Esophagus (tissue), 2 donors: ENCODE results near the gene ANKRD33B. TPM values are rescaled to one million over a fixed set of nuclear protein-coding genes. Genes with fewer than 3 reads are reported as not detected.
"Not testable (repeated sequence)": the region's sequence is repeated elsewhere in the genome, so short reads cannot be mapped to it uniquely, and the experiment has no call there.

ENCODE experiments used
- H3K27ac ChIP-seq, 2 donors: one replicate each; pipeline ENCODE4 v1.5.1; 2013; ENCODE audit warnings: low read depth in 2 of 2, mild to moderate bottlenecking in 2 of 2, inconsistent platforms in 1 of 2, low read length in 1 of 2, moderate library complexity in 1 of 2
- H3K27me3 ChIP-seq, 2 donors: one replicate each; pipeline ENCODE4 v1.6.1; 2013; ENCODE audit warnings: low read length in 2 of 2, control low read depth in 1 of 2, mild to moderate bottlenecking in 1 of 2; ENCODE audit not compliant: insufficient read depth in 2 of 2, control insufficient read depth in 1 of 2
- H3K36me3 ChIP-seq, 2 donors: one replicate each; pipeline ENCODE4 v1.6.1; 2013; ENCODE audit warnings: low read length in 1 of 2; ENCODE audit not compliant: control insufficient read depth in 2 of 2, insufficient read depth in 2 of 2
- H3K4me1 ChIP-seq, 2 donors: one replicate each; pipeline ENCODE4 v1.6.1; 2013; ENCODE audit warnings: low read length in 1 of 2; ENCODE audit not compliant: control insufficient read depth in 2 of 2, insufficient read depth in 2 of 2
- H3K4me3 ChIP-seq, 2 donors: one replicate each; pipeline ENCODE4 v1.5.1; 2013; ENCODE audit warnings: low read length in 2 of 2, mild to moderate bottlenecking in 2 of 2, low read depth in 1 of 2, moderate library complexity in 1 of 2
- H3K9me3 ChIP-seq, 2 donors: one replicate each; pipeline ENCODE4 v1.6.1; 2013; ENCODE audit warnings: mild to moderate bottlenecking in 2 of 2, low read depth in 1 of 2, low read length in 1 of 2, moderate library complexity in 1 of 2; ENCODE audit not compliant: control insufficient read depth in 2 of 2, insufficient read depth in 1 of 2
- WGBS, 2 donors: extraction: QIAGEN DNeasy Blood & Tissue Kit; methylation state at CpG; one replicate each; pipeline ENCODE4 v1.1.7; 2013; 5-methylcytosine and 5-hydroxymethylcytosine counted together
- polyA plus RNA-seq, 2 donors: library from polyadenylated mRNA; stranded (reverse); fragments of 200-250 nt; gene quantifications; one replicate each; pipeline ENCODE4 v1.2.3, GENCODE V29; 2013
- donor health status: healthy with polysubstance abuse.
- donor health status: Bipolar disorder and iron deficiency.

Gene ANKRD33B
- polyA plus RNA-seq, 2 donors = 0.55 to 1.3 TPM

DNA sequence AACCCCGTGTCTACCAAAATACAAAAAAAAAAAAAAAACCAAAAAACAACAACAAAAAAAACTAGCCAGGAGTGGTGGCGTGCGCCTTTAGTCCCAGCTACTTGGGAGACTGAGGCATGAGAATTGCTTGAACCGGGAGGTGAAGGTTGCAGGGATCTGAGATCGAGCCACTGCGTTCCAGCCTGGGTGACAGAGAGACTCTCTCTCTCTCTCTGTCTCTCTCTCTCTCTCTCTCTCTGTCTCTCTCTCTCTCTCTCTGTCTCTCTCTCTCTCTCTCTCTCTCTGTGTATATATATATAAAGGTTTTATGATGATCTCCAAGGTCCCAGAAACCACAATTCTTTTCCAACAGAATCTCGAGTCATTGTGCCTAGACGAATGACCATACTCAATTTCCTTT, 18.8 kb upstream of the ANKRD33B start:
- Histone ChIP-seq H3K27ac (no peak overlapping the region), H3K27me3 (no peaks in the 10 kb centered on the region), H3K36me3 (no peaks in the 10 kb centered on the region), H3K9me3 (peaks cover 0 to 3% of the 10 kb centered on the region in 2 donors), H3K4me3 (no peak overlapping the region), H3K4me1 (peaks cover 0 to 5% of the 10 kb centered on the region in 2 donors)
- 81 to 86% methylated on average over 8 of the region's 8 CpGs for WGBS, 2 donors

DNA sequence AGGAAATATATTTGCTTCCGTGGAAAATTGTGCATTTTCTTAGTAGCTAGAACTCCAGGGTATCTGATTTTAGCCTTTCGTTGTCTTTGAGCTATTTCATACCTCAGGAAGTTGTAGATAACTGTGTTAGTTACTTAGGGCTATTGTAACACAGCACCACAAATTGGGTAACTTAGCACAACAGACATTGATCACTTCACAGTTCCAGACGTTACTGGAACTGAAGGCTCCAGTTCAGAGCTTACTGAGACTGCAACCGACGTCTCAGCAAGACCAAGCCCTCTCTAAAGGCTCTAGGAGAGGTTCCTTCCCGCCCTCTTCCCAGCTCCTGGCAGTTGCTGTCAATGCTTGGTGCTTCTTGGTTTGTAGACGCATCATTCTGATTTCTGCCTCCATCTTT, 17.7 kb upstream of the ANKRD33B start:
- no peak overlapping the region for H3K4me3 ChIP-seq
- H3K27ac ChIP-seq = no peak overlapping the region
- H3K4me1 ChIP-seq = peaks cover 0 to 5% of the 10 kb centered on the region in 2 donors
- H3K36me3 ChIP-seq = no peaks in the 10 kb centered on the region
- H3K27me3 ChIP-seq = no peaks in the 10 kb centered on the region
- peaks cover 0 to 3% of the 10 kb centered on the region in 2 donors for H3K9me3 ChIP-seq
- WGBS, 2 donors = 66 to 68% methylated on average over 7 of the region's 7 CpGs

DNA sequence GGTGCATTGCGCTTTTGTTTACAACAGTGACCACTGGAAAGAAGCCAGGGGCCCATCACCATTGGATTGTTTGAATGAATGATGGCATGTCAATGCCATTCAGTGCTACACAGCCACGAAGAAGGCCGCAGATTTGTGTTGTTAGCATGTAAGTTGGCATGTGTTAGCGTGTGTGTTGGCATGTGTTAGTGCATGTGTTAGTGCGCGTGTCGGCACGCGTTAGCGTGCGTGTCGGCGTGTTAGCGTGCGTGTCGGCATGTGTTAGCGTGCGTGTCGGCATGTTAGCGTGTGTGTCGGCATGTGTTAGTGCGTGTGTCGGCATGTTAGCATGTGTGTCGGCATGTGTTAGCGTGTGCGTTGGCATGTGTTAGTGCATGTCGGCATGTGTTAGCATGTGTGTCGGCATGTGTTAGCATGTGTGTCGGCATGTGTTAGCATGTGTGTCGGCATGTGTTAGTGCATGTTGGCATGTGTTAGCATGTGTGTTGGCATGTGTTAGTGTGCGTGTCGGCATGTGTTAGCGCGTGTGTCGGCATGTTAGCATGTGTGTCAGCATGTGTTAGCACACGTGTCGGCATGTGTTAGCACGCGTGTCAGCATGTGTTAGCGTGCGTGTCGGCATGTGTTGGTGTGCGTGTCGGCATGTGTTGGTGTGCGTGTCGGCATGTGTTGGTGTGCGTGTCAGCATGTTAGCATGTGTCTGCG, 15.3 kb upstream of the ANKRD33B start:
- no peaks in the 10 kb centered on the region for H3K36me3 ChIP-seq
- no peak overlapping the region for H3K4me3 ChIP-seq
- WGBS, 2 donors = 93 to 95% methylated on average over 48 of the region's 48 CpGs
- no peaks in the 10 kb centered on the region for H3K27me3 ChIP-seq
- peaks cover 0 to 3% of the 10 kb centered on the region in 2 donors for H3K9me3 ChIP-seq
- peaks cover 0 to 11% of the 10 kb centered on the region in 2 donors for H3K4me1 ChIP-seq
- H3K27ac ChIP-seq = no peak overlapping the region

DNA sequence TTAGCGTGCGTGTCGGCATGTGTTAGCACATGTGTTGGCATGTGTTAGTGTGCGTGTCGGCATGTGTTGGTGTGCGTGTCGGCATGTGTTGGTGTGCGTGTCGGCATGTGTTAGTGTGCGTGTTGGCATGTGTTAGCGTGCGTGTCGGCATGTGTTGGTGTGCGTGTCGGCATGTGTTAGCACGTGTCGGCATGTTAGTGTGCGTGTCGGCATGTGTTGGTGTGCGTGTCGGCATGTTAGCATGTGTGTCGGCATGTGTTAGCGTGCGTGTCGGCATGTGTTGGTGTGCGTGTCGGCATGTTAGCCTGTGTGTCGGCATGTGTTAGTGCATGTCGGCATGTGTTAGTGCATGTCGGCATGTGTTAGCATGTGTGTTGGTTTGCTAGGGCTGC, 14.8 kb upstream of the ANKRD33B start:
- H3K36me3 ChIP-seq, H3K27me3 ChIP-seq, H3K4me3 ChIP-seq, H3K9me3 ChIP-seq, H3K27ac ChIP-seq: not testable (repeated sequence)
- 98% methylated on average over 30 of the region's 30 CpGs for WGBS, 2 donors
- H3K4me1 ChIP-seq = peaks cover 0 to 11% of the 10 kb centered on the region in 2 donors

DNA sequence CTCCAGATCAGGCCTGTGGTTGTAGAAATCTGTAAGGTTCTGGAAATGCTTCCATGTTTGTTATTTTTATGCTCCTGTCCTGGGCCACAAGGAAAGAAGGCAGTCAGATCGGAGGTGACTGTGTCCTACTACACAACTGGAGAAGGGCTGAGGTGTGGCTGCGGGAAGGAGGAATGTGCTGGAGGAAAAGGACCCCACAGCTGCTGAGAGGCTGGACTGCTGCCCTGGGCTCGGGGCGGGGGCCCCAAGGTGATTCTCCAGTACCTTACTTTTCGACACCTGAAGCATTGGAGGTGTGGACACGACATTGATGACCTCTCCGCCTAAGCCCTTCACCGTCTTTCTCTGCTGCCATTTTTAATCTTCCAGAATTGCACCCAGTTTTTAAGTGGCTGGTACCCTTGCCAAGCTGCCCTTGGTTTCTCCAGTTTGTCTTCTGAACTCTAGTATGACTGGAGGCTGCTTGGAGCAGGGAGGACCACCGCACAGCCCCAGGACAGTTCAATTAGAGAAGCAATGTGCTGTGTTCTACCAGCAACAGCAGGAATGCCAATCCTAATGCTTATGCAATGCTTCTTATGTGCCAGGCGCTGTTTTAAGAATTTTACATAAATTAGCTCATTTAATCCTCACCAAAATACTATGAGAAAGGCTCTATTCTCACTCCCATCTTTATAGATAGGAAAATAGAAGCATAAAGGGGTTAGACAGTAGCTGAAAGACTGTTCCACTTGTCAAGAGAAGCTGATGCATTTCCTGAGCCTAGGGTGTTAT, 13.5 kb upstream of the ANKRD33B start:
- Histone ChIP-seq H3K36me3 (no peaks in the 10 kb centered on the region), H3K9me3 (peaks cover 0 to 3% of the 10 kb centered on the region in 2 donors), H3K4me3 (no peak overlapping the region), H3K4me1 (peaks cover 0 to 12% of the 10 kb centered on the region in 2 donors), H3K27me3 (no peaks in the 10 kb centered on the region), H3K27ac (no peak overlapping the region)
- 81 to 86% methylated on average over 10 of the region's 10 CpGs for WGBS, 2 donors

DNA sequence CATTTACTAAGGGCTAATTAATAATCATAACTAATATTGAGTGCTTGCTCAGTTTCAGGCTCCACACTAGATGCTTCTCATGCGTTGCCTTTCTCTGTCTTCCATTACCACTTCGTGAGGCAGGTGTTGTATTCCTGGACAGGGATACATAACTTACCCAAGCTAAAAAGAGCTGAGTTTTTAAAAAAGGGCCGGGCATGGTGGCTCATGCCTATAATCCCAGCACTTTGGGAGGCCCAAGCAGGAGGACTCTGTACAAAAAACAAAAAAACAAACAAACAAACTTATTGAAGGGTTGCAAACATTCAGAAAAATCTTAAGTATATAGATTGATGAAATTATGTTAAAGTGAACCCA, 12.1 kb upstream of the ANKRD33B start:
- 78 to 84% methylated on average over 3 of the region's 3 CpGs for WGBS, 2 donors
- Histone ChIP-seq H3K27me3 (no peaks in the 10 kb centered on the region), H3K27ac (peak overlapping the region in 1 of 2 donors; percentile 34), H3K4me3 (no peak overlapping the region), H3K36me3 (no peaks in the 10 kb centered on the region), H3K9me3 (peaks cover 0 to 3% of the 10 kb centered on the region in 2 donors), H3K4me1 (peaks cover 0 to 15% of the 10 kb centered on the region in 2 donors)

DNA sequence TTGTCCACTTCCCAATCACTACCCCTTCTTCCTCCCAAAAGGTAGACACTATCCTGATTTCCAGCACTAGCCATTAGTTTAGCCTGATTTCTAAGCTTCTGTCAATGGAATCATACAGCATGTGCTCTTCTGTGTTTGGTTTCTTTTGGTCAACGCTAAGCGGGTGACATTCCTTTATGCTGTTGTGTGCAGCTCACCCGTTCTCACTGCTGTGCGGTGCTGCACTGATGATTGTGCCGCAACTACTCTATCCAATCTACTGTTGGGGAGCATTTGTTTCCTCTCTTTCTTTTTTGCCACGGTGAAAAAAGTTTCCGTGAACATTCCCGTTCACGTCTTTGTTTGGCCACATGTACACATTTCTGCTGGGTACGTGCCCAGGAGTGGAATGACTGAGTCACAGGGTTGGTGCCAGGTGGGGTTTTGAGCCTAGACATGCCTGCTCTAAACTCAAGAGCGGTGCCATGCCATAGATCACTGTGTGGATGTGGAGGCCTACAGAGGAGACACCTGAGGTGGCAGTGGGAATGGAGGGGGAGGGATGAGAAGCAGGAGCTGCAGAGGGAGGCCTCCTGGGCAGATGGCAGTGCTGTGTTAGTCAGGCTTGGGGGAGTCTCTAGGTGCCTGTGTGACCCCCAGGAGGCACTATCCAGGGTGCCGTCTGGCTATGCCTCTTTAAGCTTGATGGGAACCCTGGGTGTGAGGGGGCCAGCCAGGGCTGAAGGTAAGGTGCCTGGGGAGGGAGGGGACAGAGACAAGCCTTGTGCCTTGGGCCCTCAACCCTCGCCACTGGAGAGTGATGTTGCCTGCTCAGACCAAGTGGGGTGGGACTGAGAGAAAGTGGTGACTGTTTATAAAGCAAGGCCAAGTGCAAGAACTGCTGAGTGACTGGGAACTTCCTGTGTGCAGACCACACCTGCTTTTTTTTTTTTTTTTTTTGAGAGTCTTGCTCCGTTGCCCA, 11.4 kb upstream of the ANKRD33B start:
- no peak overlapping the region for H3K4me3 ChIP-seq
- peak overlapping the region in 1 of 2 donors; percentile 65 for H3K27ac ChIP-seq
- peaks cover 0 to 3% of the 10 kb centered on the region in 2 donors for H3K9me3 ChIP-seq
- peaks cover 0 to 13% of the 10 kb centered on the region in 2 donors for H3K4me1 ChIP-seq
- WGBS, 2 donors = 57 to 65% methylated on average over 14 of the region's 14 CpGs
- no peaks in the 10 kb centered on the region for H3K27me3 ChIP-seq
- H3K36me3 ChIP-seq = no peaks in the 10 kb centered on the region

DNA sequence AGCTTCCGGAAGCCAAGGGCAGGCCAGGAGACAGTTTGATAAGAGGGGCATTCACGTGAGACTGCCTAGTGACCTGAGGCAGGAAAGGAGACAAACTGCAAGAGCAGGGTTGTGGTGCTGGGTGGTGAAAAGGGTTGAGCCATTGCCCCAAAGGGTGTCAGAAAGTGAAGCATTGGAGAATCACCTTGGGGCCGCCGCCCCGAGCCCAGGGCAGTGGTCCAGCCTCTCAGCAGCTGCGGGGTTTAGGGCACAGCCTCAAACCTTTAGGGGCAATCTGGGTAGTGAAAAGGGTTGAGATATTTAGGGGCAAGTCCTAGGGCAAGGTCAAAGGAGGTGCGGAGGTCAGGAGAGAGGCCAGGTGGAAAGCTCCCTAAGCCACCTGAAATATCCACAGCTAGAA, 10.4 kb upstream of the ANKRD33B start:
- Histone ChIP-seq H3K27me3 (no peaks in the 10 kb centered on the region), H3K27ac (no peak overlapping the region), H3K9me3 (peaks cover 0 to 3% of the 10 kb centered on the region in 2 donors), H3K36me3 (no peaks in the 10 kb centered on the region), H3K4me1 (peaks cover 0 to 11% of the 10 kb centered on the region in 2 donors), H3K4me3 (no peak overlapping the region)
- 85 to 87% methylated on average over 7 of the region's 7 CpGs for WGBS, 2 donors

DNA sequence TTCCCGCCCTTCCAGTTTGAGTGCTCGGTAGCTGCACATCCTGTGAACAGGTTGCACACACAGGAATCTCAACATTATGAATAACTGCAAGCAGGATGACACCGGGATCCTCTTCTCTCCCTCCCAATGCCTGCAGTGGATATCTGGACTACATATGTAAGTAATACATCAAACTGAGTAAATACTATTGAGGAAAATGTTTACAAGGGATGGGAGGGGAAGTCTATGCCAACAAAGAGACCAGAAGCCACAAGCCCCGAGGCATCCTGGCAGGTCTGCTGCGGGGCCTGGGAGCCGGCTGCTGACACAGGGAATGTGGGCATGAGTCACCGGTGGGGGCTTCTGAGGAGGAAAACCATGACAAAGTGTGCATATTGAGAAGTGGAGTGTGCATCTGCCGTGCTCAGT, 8.6 kb upstream of the ANKRD33B start:
- no peaks in the 10 kb centered on the region for H3K9me3 ChIP-seq
- H3K4me3 ChIP-seq = no peak overlapping the region
- no peaks in the 10 kb centered on the region for H3K27me3 ChIP-seq
- H3K27ac ChIP-seq = no peak overlapping the region
- no peaks in the 10 kb centered on the region for H3K36me3 ChIP-seq
- 49 to 52% methylated on average over 8 of the region's 8 CpGs for WGBS, 2 donors
- peaks cover 0 to 10% of the 10 kb centered on the region in 2 donors for H3K4me1 ChIP-seq
